Measurements from ENCODE around the gene TACC2. TPM values are rescaled to one million over a fixed set of nuclear protein-coding genes. Genes with fewer than 3 reads are reported as not detected.

TACC2 gene
- total and polyA plus RNA-seq, 9 of the 15 experiments (the other 6 are each of a cell fraction or from before 2014, with no cell fraction given) = under 0.01 to 0.35 (median 0.03) TPM; not detected in 6

- no TSS peak for BruUV-seq (replicated peaks)
- H3K9me3 ChIP-seq (replicated peaks; ENCODE audit: control insufficient read depth, insufficient read depth, low read depth, low read length) = no peaks in the 10 kb centered on the region
- TF ChIP-seq ZNF449 (CRISPR knock-in tag; IDR thresholded peaks at IDR 0.05) (no peak), KDM4B (IDR thresholded peaks at IDR 0.05; ENCODE audit: borderline replicate concordance in 2 of 2, low read depth in 1 of 2) (no peak), ZBTB8A (IDR thresholded peaks at IDR 0.05; ENCODE audit: partially characterized antibody) (no peak), TFAP4 (CRISPR knock-in tag; IDR thresholded peaks at IDR 0.05; ENCODE audit: borderline replicate concordance) (no peak), E2F3 (CRISPR knock-in tag; IDR thresholded peaks at IDR 0.05) (no peak), DNMT1 (IDR thresholded peaks at IDR 0.05) (no peak), MXD1 (CRISPR knock-in tag; IDR thresholded peaks at IDR 0.05; ENCODE audit: borderline replicate concordance, poor library complexity, severe bottlenecking) (no peak), MCM5 (IDR thresholded peaks at IDR 0.05; ENCODE audit: low read depth) (no peak), GTF2B (IDR thresholded peaks at IDR 0.05; ENCODE audit: extremely low read depth, insufficient read length) (no peak), CEBPG (CRISPR knock-in tag; IDR thresholded peaks at IDR 0.05) (no peak), CEBPG (tag; conservative IDR thresholded peaks at IDR 0.05 in 1 of 2, IDR thresholded peaks at IDR 0.05 in 1 of 2) (no peak), MYBL2 (IDR thresholded peaks at IDR 0.05; ENCODE audit: low read depth) (no peak), MYBL2 (CRISPR knock-in tag; IDR thresholded peaks at IDR 0.05; ENCODE audit: borderline replicate concordance) (no peak), MBD1 (CRISPR knock-in tag; IDR thresholded peaks at IDR 0.05) (no peak), ZNF561 (CRISPR knock-in tag; conservative IDR thresholded peaks at IDR 0.05) (no peak)
- no peak overlapping the region for H3K4me3 ChIP-seq
- no peak overlapping the region for H3K27ac ChIP-seq (ENCODE audit: extremely low read depth, low read depth, low read length)
- no peak for ATAC-seq
- WGBS (ENCODE audit: insufficient coverage, low coverage, missing lambda C conversion rate) = 11% methylated on average over 14 of the region's 89 CpGs
- H3K27me3 ChIP-seq (ENCODE audit: control insufficient read depth in 2 of 2, insufficient read depth in 2 of 2, low read length in 2 of 2) = peaks cover 2 to 43% of the 10 kb centered on the region in 2 experiments
- CTCF ChIA-PET (ENCODE audit: low intra/inter-chr PET ratio) = no interaction called here
- H3K36me3 ChIP-seq (ENCODE audit: control insufficient read depth, insufficient read depth, low read length) = no peaks in the 10 kb centered on the region
- H3K9me1 ChIP-seq (ENCODE audit: control insufficient read depth, insufficient read depth, low read length) = no peaks in the 10 kb centered on the region
- H2AFZ ChIP-seq (ENCODE audit: low read depth, low read length) = no peak overlapping the region
- H3K9ac ChIP-seq (ENCODE audit: insufficient read depth in 1 of 2, low read depth in 2 of 2, low read length in 2 of 2) = no peak overlapping the region
- no peak overlapping the region for H3K4me2 ChIP-seq (ENCODE audit: insufficient read depth, low read length)
- no peaks in the 10 kb centered on the region; the same call in 1 of the 2 replicates for H4K20me1 ChIP-seq (replicated peaks; ENCODE audit: control insufficient read depth, insufficient read depth, low read length)
- FAIRE-seq = no peak
- H3K79me2 ChIP-seq (ENCODE audit: control insufficient read depth, insufficient read depth, low read length) = no peaks in the 10 kb centered on the region
- POLR2A ChIA-PET = no interaction called here
- no peaks in the 10 kb centered on the region for H3K4me1 ChIP-seq (replicated peaks in 1 of 2; ENCODE audit: control insufficient read depth in 2 of 2, insufficient read depth in 2 of 2, low read length in 2 of 2)
- intact Hi-C loops (cut with micrococcal nuclease) (no loop called here), in situ Hi-C loops (cut with MboI) (no loop called here)
- DNase-seq (ENCODE audit: extremely low read depth in 1 of 4, low spot score in 3 of 4) = no peak
These were observed 174.4 kb downstream of the TACC2 start for GRCh38 chr10:122163174-122164022.
